ENCODE data around the gene SRGAP1. TPM values are rescaled to one million over a fixed set of nuclear protein-coding genes. Genes with fewer than 3 reads are reported as not detected.

Gene SRGAP1
- total and polyA plus RNA-seq, 8 donors: 2.5 to 13.3 (median 7.5) TPM

DNA sequence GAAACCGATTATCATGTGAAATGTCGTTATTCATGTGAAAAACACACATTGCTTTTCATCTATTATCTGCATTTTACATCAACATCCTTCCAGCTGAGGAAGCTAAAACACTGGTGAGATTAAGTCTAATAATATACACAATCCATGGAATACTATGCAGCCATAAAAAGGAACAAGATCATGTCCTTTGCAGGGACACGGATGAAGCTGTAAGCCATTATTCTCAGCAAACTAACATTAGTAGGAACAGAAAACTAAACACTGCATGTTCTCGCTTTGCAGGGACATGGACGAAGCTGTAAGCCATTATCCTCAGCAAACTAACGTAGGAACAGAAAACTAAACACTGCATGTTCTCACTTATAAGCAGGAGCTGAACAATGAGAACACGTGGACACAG, 359.3 kb downstream of the SRGAP1 start:
- no peak for ATAC-seq
- no peak for FAIRE-seq
- Histone ChIP-seq H3K9me3 (no peaks in the 10 kb centered on the region), H3K36me3 (no peaks in the 10 kb centered on the region), H3K27me3 (no peaks in the 10 kb centered on the region), H3K4me3 (no peak overlapping the region), H3K27ac (no peak overlapping the region), H3K4me1 (no peaks in the 10 kb centered on the region)
- DNase-seq: no peak
- intact Hi-C loops (cut with DNase I): no loop called here
- TF ChIP-seq, protein P1, sequence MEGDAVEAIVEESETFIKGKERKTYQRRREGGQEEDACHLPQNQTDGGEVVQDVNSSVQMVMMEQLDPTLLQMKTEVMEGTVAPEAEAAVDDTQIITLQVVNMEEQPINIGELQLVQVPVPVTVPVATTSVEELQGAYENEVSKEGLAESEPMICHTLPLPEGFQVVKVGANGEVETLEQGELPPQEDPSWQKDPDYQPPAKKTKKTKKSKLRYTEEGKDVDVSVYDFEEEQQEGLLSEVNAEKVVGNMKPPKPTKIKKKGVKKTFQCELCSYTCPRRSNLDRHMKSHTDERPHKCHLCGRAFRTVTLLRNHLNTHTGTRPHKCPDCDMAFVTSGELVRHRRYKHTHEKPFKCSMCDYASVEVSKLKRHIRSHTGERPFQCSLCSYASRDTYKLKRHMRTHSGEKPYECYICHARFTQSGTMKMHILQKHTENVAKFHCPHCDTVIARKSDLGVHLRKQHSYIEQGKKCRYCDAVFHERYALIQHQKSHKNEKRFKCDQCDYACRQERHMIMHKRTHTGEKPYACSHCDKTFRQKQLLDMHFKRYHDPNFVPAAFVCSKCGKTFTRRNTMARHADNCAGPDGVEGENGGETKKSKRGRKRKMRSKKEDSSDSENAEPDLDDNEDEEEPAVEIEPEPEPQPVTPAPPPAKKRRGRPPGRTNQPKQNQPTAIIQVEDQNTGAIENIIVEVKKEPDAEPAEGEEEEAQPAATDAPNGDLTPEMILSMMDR (IDR thresholded peaks at IDR 0.05): no peak
- 58 to 72% methylated on average over 7 of the region's 7 CpGs for WGBS, 2 donors

DNA sequence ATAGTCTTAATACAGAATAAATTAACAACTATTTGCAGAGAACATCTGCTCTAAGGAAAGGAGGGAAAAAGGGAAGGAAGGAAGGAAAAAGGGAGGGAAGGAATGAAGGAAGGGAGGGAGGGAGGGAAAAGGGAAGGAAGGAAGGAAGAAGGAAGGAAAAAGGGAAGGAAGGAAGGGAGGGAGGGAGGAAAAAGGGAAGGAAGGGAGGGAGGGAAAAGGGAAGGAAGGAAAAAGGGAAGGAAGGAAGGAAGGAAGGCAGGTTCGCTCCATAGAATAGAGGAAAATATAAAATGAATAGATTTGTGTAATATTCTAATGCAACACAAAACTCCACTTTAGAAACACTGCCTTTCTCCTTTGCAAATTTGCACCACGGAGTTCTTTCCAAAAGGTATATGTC, 361.0 kb downstream of the SRGAP1 start:
- FAIRE-seq (no peak), DNase-seq (no peak), ATAC-seq (no peak)
- no peak overlapping the region for H3K4me3 ChIP-seq
- no peaks in the 10 kb centered on the region for H3K36me3 ChIP-seq
- no peaks in the 10 kb centered on the region for H3K27me3 ChIP-seq
- intact Hi-C loops (cut with DNase I): no loop called here
- H3K9me3 ChIP-seq: no peaks in the 10 kb centered on the region
- no peak overlapping the region for H3K27ac ChIP-seq
- TF ChIP-seq, protein P1 (IDR thresholded peaks at IDR 0.05): no peak
- no peaks in the 10 kb centered on the region for H3K4me1 ChIP-seq
- 88 to 97% methylated on average over 2 of the region's 2 CpGs for WGBS, 2 donors

DNA sequence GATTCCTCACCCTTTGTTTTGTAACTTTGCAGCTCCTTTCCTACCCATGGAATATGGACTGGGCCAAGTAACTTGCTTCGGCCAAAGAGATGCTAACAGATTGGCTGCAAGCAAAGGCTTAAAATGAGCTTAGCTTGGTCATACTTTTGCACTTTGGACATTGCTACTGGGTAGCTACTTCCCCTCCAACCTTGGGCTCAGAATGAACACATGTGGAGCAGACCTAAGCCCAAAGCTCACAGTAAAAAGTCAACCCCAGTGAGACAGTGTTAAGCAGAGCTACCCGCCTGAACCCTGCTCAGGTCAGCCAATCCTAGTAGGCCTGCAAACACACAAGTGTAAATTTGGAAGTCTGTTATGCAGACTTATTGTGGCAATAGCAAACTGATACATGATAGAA, 363.0 kb downstream of the SRGAP1 start:
- DNase-seq (no peak), ATAC-seq (no peak), FAIRE-seq (no peak)
- no peak overlapping the region for H3K27ac ChIP-seq
- peaks cover 0 to 9% (median 0%) of the 10 kb centered on the region in 3 donors for H3K36me3 ChIP-seq
- intact Hi-C loops (cut with DNase I): no loop called here
- WGBS, 2 donors: 92 to 98% methylated on average over 2 of the region's 2 CpGs
- H3K4me1 ChIP-seq: no peaks in the 10 kb centered on the region
- no peaks in the 10 kb centered on the region for H3K27me3 ChIP-seq
- TF ChIP-seq, protein P1 (IDR thresholded peaks at IDR 0.05): no peak
- H3K9me3 ChIP-seq: no peaks in the 10 kb centered on the region
- H3K4me3 ChIP-seq: no peak overlapping the region

Other genes with a start within 250 kb of the SRGAP1 start
- gene DPY19L2, start 176.2 kb upstream of the SRGAP1 start, total RNA-seq: 1 to 10 TPM; 1.8 to 3.4 (median 2.2) TPM
- 10 to 100 TPM in 1 of 2 donors, 1 to 10 TPM in 1; 6.6 to 13.8 TPM for gene DPY19L2, start 176.2 kb upstream of the SRGAP1 start, polyA plus RNA-seq
- gene RXYLT1, start 64.8 kb upstream of the SRGAP1 start, total RNA-seq: 10 to 100 TPM in 5 of 6 donors, 1 to 10 TPM in 1; 8.7 to 12.2 (median 11.9) TPM
- 10 to 100 TPM in 1 of 2 donors, 1 to 10 TPM in 1; 8.1 to 13.3 TPM for gene RXYLT1, start 64.8 kb upstream of the SRGAP1 start, polyA plus RNA-seq